Measurements from ENCODE around the gene TUBGCP6.
"Not testable (repeated sequence)": the region's sequence is repeated elsewhere in the genome, so short reads cannot be mapped to it uniquely, and the experiment has no call there.

The TUBGCP6 gene

DNA sequence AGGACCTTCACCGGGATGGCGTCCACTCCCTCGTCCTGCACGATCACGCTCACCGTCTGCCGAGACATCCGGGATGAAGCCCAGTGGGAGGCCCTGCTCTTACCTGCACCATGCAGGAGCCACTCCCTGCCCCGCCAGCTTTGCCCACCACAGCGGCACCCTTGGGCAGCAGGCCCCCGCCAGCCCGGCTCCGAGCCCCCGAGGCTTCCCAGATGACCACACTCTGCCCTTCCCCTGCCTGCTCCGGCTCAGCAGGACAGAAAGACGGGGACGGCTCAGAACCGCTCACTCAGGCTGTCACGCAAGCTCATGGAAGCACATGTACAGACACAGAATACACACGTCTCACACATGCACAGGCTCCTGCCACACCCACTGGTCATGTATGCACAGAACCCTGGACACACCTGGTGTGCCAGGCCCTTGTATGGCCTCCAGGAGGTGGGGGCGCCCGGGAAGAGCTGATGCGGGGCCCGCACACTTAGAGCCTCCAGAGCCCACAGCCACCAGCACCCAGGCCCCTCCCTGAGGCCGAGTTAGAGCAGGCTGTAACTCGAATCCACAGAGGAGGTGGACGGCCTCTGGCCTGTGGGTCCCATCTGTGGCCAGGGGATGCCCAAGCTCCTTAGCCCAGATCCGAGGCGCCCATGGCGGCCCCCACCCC, 34.3 kb upstream of the TUBGCP6 start:
- no peak overlapping the region for H3K9ac ChIP-seq (ENCODE audit: low read length in 5 of 5)
- no peak overlapping the region for H3K4me3 ChIP-seq (ENCODE audit: low read depth in 1 of 5, low read length in 5 of 5)
- H3K4me1 ChIP-seq (ENCODE audit: control insufficient read depth in 5 of 5, insufficient read depth in 5 of 5, low read length in 5 of 5): peaks cover 0 to 3% (median 3%) of the 10 kb centered on the region in 5 donors
- H3K9me3 ChIP-seq (ENCODE audit: control insufficient read depth in 5 of 5, low read length in 5 of 5): no peaks in the 10 kb centered on the region
- peaks cover 0 to 91% (median 84%) of the 10 kb centered on the region in 5 donors for H3K36me3 ChIP-seq (ENCODE audit: control insufficient read depth in 5 of 5, insufficient read depth in 5 of 5, low read length in 5 of 5)
- H3K27me3 ChIP-seq (ENCODE audit: control insufficient read depth in 5 of 5, insufficient read depth in 4 of 5, low read length in 5 of 5): no peaks in the 10 kb centered on the region
- H3K27ac ChIP-seq (ENCODE audit: low read depth, low read length): no peak overlapping the region

DNA sequence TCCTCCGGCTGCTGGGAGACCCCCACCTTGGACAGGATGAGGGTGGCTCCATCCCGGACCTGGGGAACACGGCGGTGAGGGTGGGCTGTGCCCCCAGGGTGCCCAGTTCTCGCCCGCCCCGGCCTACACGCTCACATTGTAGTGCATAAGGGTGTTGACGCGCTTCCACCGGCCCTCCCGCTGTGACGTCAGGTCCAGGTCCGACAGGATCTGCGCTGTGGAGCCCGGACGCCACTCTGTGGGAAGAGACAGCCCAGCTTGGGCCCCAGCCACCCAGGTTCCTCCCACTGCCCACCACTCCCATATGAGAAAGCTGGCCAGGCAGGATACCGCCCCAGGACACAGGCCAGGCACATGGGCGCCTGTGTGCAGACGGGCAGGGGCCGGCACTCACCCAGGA, 33.6 kb upstream of the TUBGCP6 start:
- Histone ChIP-seq H3K36me3 (ENCODE audit: control insufficient read depth in 5 of 5, insufficient read depth in 5 of 5, low read length in 5 of 5) (peaks cover 0 to 86% (median 79%) of the 10 kb centered on the region in 5 donors), H3K27ac (ENCODE audit: low read depth, low read length) (no peak overlapping the region), H3K27me3 (ENCODE audit: control insufficient read depth in 5 of 5, insufficient read depth in 4 of 5, low read length in 5 of 5) (no peaks in the 10 kb centered on the region)

DNA sequence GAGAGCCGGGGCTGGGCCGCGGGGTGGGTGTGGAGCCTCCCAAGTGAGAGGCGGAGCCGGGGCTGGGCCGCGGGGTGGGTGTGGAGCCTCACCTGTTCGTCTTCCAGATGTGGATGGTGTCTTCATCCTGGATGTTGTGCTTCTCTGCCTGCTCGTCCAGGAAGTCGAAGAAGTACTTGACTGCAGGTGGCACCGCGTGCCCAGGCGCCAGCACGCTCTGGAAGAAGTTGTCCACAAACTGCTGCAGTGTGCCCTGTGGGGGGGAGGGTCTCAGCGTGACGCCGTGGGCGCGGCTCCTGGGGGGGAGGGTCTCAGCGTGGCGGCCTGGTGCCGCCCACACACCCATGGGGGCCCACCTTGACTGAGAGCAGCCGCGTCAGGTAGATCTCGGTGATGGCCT, 32.9 kb upstream of the TUBGCP6 start:
- Histone ChIP-seq H3K9me3 (ENCODE audit: control insufficient read depth in 5 of 5, low read length in 5 of 5) (no peaks in the 10 kb centered on the region), H3K27me3 (ENCODE audit: control insufficient read depth in 5 of 5, insufficient read depth in 4 of 5, low read length in 5 of 5) (no peaks in the 10 kb centered on the region), H3K36me3 (ENCODE audit: control insufficient read depth in 5 of 5, insufficient read depth in 5 of 5, low read length in 5 of 5) (peaks cover 0 to 79% (median 73%) of the 10 kb centered on the region in 5 donors), H3K9ac (ENCODE audit: low read length in 5 of 5) (no peak overlapping the region), H3K27ac (ENCODE audit: low read depth, low read length) (no peak overlapping the region), H3K4me1 (ENCODE audit: control insufficient read depth in 5 of 5, insufficient read depth in 5 of 5, low read length in 5 of 5) (peaks cover 0 to 4% (median 3%) of the 10 kb centered on the region in 5 donors), H3K4me3 (ENCODE audit: low read depth in 1 of 5, low read length in 5 of 5) (no peak overlapping the region)

More for the DNA sequence above, 33.6 kb upstream of the TUBGCP6 start:
- Histone ChIP-seq H3K9ac (ENCODE audit: low read length in 5 of 5) (no peak overlapping the region), H3K9me3 (ENCODE audit: control insufficient read depth in 5 of 5, low read length in 5 of 5) (no peaks in the 10 kb centered on the region), H3K4me3 (ENCODE audit: low read depth in 1 of 5, low read length in 5 of 5) (no peak overlapping the region), H3K4me1 (ENCODE audit: control insufficient read depth in 5 of 5, insufficient read depth in 5 of 5, low read length in 5 of 5) (peaks cover 0 to 4% (median 3%) of the 10 kb centered on the region in 5 donors)

DNA sequence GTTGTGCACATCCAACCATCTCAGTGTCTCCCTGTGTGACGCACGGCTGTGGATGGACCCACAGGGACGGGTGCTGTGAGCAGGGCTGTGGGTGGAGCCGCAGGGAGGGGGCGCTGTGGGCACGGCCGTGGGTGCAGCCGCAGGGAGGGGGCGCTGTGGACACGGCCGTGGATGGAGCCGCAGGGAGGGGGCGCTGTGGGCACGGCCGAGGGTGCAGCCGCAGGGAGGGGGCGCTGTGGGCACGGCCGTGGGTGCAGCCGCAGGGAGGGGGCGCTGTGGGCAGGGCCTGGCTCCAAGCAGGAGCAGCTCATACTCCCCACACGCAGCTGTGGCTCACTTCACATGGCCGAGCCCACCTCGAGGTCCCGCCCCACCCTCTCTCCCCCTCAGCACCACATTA, 31.3 kb upstream of the TUBGCP6 start:
- Histone ChIP-seq H3K27ac (ENCODE audit: low read depth, low read length) (no peak overlapping the region), H3K36me3 (ENCODE audit: control insufficient read depth in 5 of 5, insufficient read depth in 5 of 5, low read length in 5 of 5) (peaks cover 0 to 63% (median 57%) of the 10 kb centered on the region in 5 donors), H3K9me3 (ENCODE audit: control insufficient read depth in 5 of 5, low read length in 5 of 5) (no peaks in the 10 kb centered on the region), H3K4me1 (ENCODE audit: control insufficient read depth in 5 of 5, insufficient read depth in 5 of 5, low read length in 5 of 5) (peaks cover 0 to 18% (median 10%) of the 10 kb centered on the region in 5 donors), H3K4me3 (ENCODE audit: low read depth in 1 of 5, low read length in 5 of 5) (no peak overlapping the region), H3K9ac (ENCODE audit: low read length in 5 of 5) (no peak overlapping the region), H3K27me3 (ENCODE audit: control insufficient read depth in 5 of 5, insufficient read depth in 4 of 5, low read length in 5 of 5) (no peaks in the 10 kb centered on the region)

DNA sequence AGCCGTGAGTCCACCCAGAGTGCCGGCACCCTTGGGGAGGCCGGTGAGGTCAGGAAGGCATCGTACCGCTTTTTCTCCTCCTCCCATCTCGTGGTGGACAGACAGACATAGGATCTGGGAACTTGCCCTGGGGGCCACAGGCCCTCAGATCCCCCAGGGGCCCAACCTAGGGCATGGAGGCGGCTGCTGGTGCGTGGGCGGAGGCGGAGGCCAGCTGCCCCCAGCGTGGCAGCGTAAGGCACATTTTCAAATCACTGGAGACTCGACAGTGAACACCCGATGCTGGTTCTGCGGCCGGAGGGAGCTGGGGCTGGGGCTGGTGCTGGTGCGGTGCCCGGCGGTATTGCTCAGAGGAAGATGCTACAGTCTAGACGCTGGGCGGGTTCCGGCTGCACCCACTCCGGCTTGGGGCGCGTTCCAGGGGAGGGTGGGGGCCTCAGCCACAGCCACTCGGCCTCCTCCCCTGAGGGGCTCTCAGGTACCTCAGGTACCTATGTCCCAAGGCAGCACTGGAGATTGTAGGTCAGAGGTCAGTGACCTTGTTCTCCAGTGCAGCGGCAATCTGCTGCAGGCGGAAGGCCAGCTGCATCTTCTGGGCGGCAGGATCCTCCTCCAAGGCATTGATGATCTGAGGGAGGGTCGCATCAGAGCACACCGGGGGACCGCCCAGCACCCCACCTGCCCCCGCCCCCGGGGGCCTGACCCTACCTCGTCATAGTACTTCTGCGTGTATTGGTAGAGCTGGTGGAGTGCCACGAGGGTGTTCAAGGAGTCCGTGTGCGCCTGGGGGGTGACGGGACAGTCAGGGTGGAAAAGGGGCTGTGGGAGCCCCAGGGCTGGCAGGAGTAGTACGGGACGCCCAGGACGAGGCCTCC, 30.6 kb upstream of the TUBGCP6 start:
- Histone ChIP-seq H3K36me3 (ENCODE audit: control insufficient read depth in 5 of 5, insufficient read depth in 5 of 5, low read length in 5 of 5) (peaks cover 0 to 56% (median 51%) of the 10 kb centered on the region in 5 donors), H3K4me3 (ENCODE audit: low read depth in 1 of 5, low read length in 5 of 5) (no peak overlapping the region), H3K9me3 (ENCODE audit: control insufficient read depth in 5 of 5, low read length in 5 of 5) (no peaks in the 10 kb centered on the region), H3K27ac (ENCODE audit: low read depth, low read length) (no peak overlapping the region), H3K27me3 (ENCODE audit: control insufficient read depth in 5 of 5, insufficient read depth in 4 of 5, low read length in 5 of 5) (no peaks in the 10 kb centered on the region), H3K4me1 (ENCODE audit: control insufficient read depth in 5 of 5, insufficient read depth in 5 of 5, low read length in 5 of 5) (peaks cover 0 to 26% (median 17%) of the 10 kb centered on the region in 5 donors), H3K9ac (ENCODE audit: low read length in 5 of 5) (no peak overlapping the region)

DNA sequence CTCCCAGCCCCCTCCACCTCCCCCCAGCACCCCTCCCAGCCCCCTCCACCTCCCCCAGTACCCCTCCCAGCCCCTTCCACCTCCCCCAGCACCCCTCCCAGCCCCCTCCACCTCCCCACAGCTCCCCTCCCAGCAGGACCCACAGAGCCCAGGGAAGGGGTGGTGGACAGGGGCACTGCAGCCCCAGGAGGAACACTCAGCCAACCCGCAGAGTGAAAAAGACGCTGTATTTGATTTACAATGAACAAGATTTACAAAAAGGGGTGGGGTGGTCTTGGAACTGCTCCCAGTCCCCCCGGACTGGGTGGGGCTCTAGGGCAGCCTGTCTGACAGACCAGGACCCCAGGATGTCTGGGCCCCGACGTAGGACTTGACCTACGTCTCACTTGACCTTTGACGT, 29.9 kb upstream of the TUBGCP6 start:
- Histone ChIP-seq H3K4me3 (ENCODE audit: low read depth in 1 of 5, low read length in 5 of 5) (no peak overlapping the region), H3K27me3 (ENCODE audit: control insufficient read depth in 5 of 5, insufficient read depth in 4 of 5, low read length in 5 of 5) (no peaks in the 10 kb centered on the region), H3K27ac (ENCODE audit: low read depth, low read length) (no peak overlapping the region), H3K4me1 (ENCODE audit: control insufficient read depth in 5 of 5, insufficient read depth in 5 of 5, low read length in 5 of 5) (peaks cover 0 to 27% (median 19%) of the 10 kb centered on the region in 5 donors), H3K36me3 (ENCODE audit: control insufficient read depth in 5 of 5, insufficient read depth in 5 of 5, low read length in 5 of 5) (peaks cover 0 to 49% (median 44%) of the 10 kb centered on the region in 5 donors), H3K9me3 (ENCODE audit: control insufficient read depth in 5 of 5, low read length in 5 of 5) (no peaks in the 10 kb centered on the region), H3K9ac (ENCODE audit: low read length in 5 of 5) (no peak overlapping the region)

DNA sequence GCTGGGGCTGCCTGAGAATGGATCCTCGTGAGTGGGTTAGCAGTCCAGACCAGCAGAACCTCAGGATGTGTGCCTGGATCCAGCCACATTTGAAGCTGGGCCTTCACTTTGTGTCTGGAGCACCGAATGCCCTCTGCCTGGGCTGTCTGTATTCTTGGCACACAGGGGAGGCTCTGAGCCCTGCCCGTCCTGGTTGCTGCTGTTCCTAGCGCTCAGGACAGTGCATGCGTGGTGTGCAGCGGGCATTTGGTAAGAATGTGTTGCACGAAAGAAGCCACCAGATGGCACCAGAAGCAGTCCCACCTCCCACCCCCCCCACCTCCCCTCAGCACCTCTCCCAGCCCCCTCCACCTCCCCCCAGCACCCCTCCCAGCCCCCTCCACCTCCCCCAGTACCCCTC, 29.5 kb upstream of the TUBGCP6 start:
- Histone ChIP-seq H3K27me3 (ENCODE audit: control insufficient read depth in 5 of 5, insufficient read depth in 4 of 5, low read length in 5 of 5) (no peaks in the 10 kb centered on the region), H3K4me3 (ENCODE audit: low read depth in 1 of 5, low read length in 5 of 5) (no peak overlapping the region), H3K9ac (ENCODE audit: low read length in 5 of 5) (no peak overlapping the region), H3K4me1 (ENCODE audit: control insufficient read depth in 5 of 5, insufficient read depth in 5 of 5, low read length in 5 of 5) (peaks cover 0 to 32% (median 24%) of the 10 kb centered on the region in 5 donors), H3K9me3 (ENCODE audit: control insufficient read depth in 5 of 5, low read length in 5 of 5) (no peaks in the 10 kb centered on the region), H3K36me3 (ENCODE audit: control insufficient read depth in 5 of 5, insufficient read depth in 5 of 5, low read length in 5 of 5) (peaks cover 0 to 45% (median 40%) of the 10 kb centered on the region in 5 donors), H3K27ac (ENCODE audit: low read depth, low read length) (no peak overlapping the region)

DNA sequence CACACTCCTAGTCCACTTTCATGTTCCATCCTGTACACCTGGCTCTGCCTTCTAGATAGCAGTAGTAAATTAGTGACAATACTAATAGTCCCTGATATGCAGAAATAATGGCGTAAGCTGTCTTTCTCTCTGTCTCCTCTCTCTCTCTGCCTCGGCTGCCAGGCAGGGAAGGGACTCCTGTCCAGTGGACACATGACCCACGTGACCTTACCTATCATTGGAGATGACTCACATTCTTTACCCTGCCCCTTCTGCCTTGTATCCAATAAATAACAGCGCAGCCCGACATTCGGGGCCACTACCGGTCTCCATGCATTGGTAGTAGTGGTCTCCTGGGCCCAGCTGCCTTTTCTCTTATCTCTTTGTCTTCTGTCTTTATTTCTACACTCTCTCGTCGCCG, 29.0 kb upstream of the TUBGCP6 start:
- not testable (repeated sequence) for H3K27ac ChIP-seq (ENCODE audit: low read depth, low read length); H3K9ac ChIP-seq (ENCODE audit: low read length in 5 of 5); H3K27me3 ChIP-seq (ENCODE audit: control insufficient read depth in 5 of 5, insufficient read depth in 4 of 5, low read length in 5 of 5); H3K4me3 ChIP-seq (ENCODE audit: low read depth in 1 of 5, low read length in 5 of 5); H3K9me3 ChIP-seq (ENCODE audit: control insufficient read depth in 5 of 5, low read length in 5 of 5)
- peaks cover 0 to 37% (median 29%) of the 10 kb centered on the region in 5 donors for H3K4me1 ChIP-seq (ENCODE audit: control insufficient read depth in 5 of 5, insufficient read depth in 5 of 5, low read length in 5 of 5)
- peaks cover 0 to 40% (median 34%) of the 10 kb centered on the region in 5 donors for H3K36me3 ChIP-seq (ENCODE audit: control insufficient read depth in 5 of 5, insufficient read depth in 5 of 5, low read length in 5 of 5)

DNA sequence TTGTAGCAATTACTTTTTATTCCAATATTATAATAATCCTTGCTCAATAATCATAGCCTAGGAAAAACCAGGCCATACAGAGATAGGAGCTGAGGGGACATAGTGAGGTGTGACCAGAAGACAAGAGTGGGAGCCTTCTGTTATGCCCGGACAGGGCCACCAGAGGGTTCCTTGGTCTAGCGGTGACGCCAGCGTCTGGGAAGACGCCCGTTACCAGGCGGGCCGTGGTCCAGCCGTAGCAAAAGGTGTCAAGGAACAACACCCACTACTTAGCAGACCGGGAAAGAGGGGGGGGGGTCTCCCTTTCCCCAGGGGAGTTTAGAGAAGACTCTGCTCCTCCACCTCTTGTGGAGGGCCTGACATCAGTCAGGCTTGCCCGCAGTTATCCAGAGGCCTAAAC, 28.5 kb upstream of the TUBGCP6 start:
- H3K27me3 ChIP-seq (ENCODE audit: control insufficient read depth in 5 of 5, insufficient read depth in 4 of 5, low read length in 5 of 5); H3K27ac ChIP-seq (ENCODE audit: low read depth, low read length); H3K4me3 ChIP-seq (ENCODE audit: low read depth in 1 of 5, low read length in 5 of 5); H3K9ac ChIP-seq (ENCODE audit: low read length in 5 of 5); H3K9me3 ChIP-seq (ENCODE audit: control insufficient read depth in 5 of 5, low read length in 5 of 5): not testable (repeated sequence)
- Histone ChIP-seq H3K4me1 (ENCODE audit: control insufficient read depth in 5 of 5, insufficient read depth in 5 of 5, low read length in 5 of 5) (peaks cover 0 to 41% (median 33%) of the 10 kb centered on the region in 5 donors), H3K36me3 (ENCODE audit: control insufficient read depth in 5 of 5, insufficient read depth in 5 of 5, low read length in 5 of 5) (peaks cover 0 to 35% (median 30%) of the 10 kb centered on the region in 5 donors)
